ENCODE results near the gene MANBA. TPM values are rescaled to one million over a fixed set of nuclear protein-coding genes. Genes with fewer than 3 reads are reported as not detected.

MANBA gene
- total RNA-seq, 2 donors from 2014 or later, result 16.7 to 24.8 TPM

- no peak for DNase-seq (ENCODE audit: low spot score)
- intact Hi-C loops (cut with DNase I), result no loop called here
These were observed 68.3 kb downstream of the MANBA start for GRCh38 chr4:102692474-102692873.

GRCh38 chr4:102687982-102688433 is 72.8 kb downstream of the MANBA start:
- no peak for DNase-seq (ENCODE audit: low spot score)
- intact Hi-C loops (cut with DNase I), result no loop called here

- DNase-seq (ENCODE audit: low spot score), result no peak
- intact Hi-C loops (cut with DNase I), result no loop called here
These were observed 73.3 kb downstream of the MANBA start for GRCh38 chr4:102687373-102687981.

GRCh38 chr4:102685768-102686167 is 75.0 kb downstream of the MANBA start:
- DNase-seq (ENCODE audit: low spot score), result no peak
- intact Hi-C loops (cut with DNase I), result no loop called here

GRCh38 chr4:102684610-102685052 is 76.1 kb downstream of the MANBA start:
- DNase-seq (ENCODE audit: low spot score), result no peak
- intact Hi-C loops (cut with DNase I), result no loop called here

GRCh38 chr4:102683881-102684609 is 76.7 kb downstream of the MANBA start:
- no peak for DNase-seq (ENCODE audit: low spot score)
- intact Hi-C loops (cut with DNase I), result no loop called here

- intact Hi-C loops (cut with DNase I), result no loop called here
These were observed 82.0 kb downstream of the MANBA start for GRCh38 chr4:102678695-102679335.

GRCh38 chr4:102678107-102678506 is 82.7 kb downstream of the MANBA start:
- DNase-seq (ENCODE audit: low spot score), result no peak
- intact Hi-C loops (cut with DNase I), result no loop called here

More at GRCh38 chr4:102678695-102679335, 82.0 kb downstream of the MANBA start:
- no peak for DNase-seq (ENCODE audit: low spot score)

GRCh38 chr4:102675141-102675540 is 85.6 kb downstream of the MANBA start:
- intact Hi-C loops (cut with DNase I), result no loop called here
- DNase-seq (ENCODE audit: low spot score), result no peak

- DNase-seq (ENCODE audit: low spot score), result no peak
- intact Hi-C loops (cut with DNase I), result no loop called here
These were observed 93.8 kb downstream of the MANBA start for GRCh38 chr4:102667001-102667400.

- intact Hi-C loops (cut with DNase I), result no loop called here
- no peak for DNase-seq (ENCODE audit: low spot score)
These were observed 95.2 kb downstream of the MANBA start for GRCh38 chr4:102665527-102665926.

- intact Hi-C loops (cut with DNase I), result no loop called here
- DNase-seq (ENCODE audit: low spot score), result no peak
These were observed 97.7 kb downstream of the MANBA start for GRCh38 chr4:102663073-102663472.

GRCh38 chr4:102657206-102657605 is 103.6 kb downstream of the MANBA start:
- intact Hi-C loops (cut with DNase I), result no loop called here
- DNase-seq (ENCODE audit: low spot score), result no peak

- DNase-seq (ENCODE audit: low spot score), result no peak
- intact Hi-C loops (cut with DNase I), result no loop called here
These were observed 113.7 kb downstream of the MANBA start for GRCh38 chr4:102647117-102647516.

GRCh38 chr4:102642631-102643298 is 118.0 kb downstream of the MANBA start:
- intact Hi-C loops (cut with DNase I), result no loop called here
- no peak for DNase-seq (ENCODE audit: low spot score)

GRCh38 chr4:102641793-102642192 is 119.0 kb downstream of the MANBA start:
- intact Hi-C loops (cut with DNase I), result no loop called here
- DNase-seq (ENCODE audit: low spot score), result no peak

GRCh38 chr4:102640669-102641068 is 120.1 kb downstream of the MANBA start:
- intact Hi-C loops (cut with DNase I), result no loop called here
- no peak for DNase-seq (ENCODE audit: low spot score)

- no peak for DNase-seq (ENCODE audit: low spot score)
- intact Hi-C loops (cut with DNase I), result no loop called here
These were observed 121.2 kb downstream of the MANBA start for GRCh38 chr4:102639598-102639997.

GRCh38 chr4:102638621-102639020 is 122.1 kb downstream of the MANBA start:
- intact Hi-C loops (cut with DNase I), result no loop called here

GRCh38 chr4:102637391-102637790 is 123.4 kb downstream of the MANBA start:
- intact Hi-C loops (cut with DNase I), result no loop called here

More at GRCh38 chr4:102638621-102639020, 122.1 kb downstream of the MANBA start:
- DNase-seq (ENCODE audit: low spot score), result no peak

More at GRCh38 chr4:102637391-102637790, 123.4 kb downstream of the MANBA start:
- no peak for DNase-seq (ENCODE audit: low spot score)

Data from posterior vena cava (tissue), 2 donors.